ENCODE measurements around the gene METTL15.

METTL15 gene

DNA sequence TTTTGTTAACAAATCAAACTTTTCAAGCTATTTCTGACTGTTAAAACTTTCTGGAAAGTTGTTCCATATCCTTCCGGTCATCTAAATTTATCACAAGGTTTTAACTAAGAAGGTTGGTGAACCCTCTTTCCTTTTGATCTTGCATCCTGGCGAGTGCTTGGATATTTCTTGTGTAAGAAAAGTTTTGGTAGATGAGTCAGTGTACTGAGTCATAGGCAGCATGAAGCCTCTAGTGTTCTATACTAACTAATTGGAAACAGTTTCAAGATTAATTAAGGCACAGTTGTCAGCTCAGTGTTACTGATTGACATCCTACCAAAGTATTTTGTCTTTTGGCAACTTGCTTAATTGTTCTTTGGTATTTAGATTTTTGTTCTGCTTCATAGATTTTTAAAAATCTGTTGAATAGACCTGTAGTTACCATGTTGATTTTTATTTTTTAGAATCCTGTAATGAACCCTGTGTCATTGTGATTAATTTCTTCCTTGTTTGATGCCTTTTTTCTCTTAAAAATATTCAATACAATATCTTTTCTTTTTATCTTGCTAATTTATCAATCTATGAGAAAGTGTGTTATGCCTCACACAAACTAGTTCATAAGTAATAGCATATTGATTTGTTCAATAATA is 38.0 kb downstream of the METTL15 start:
- Histone ChIP-seq H3K14ac (ENCODE audit: low read length) (no peak overlapping the region), H4K91ac (ENCODE audit: low read depth, low read length, poor library complexity) (no peak overlapping the region), H3K27ac (replicated peaks; ENCODE audit: low read length) (no peak overlapping the region), H2BK15ac (ENCODE audit: low read length) (no peak overlapping the region), H4K8ac (ENCODE audit: low read depth, low read length) (no peak overlapping the region), H3K18ac (ENCODE audit: low read length) (no peak overlapping the region), H3K9me3 (replicated peaks in 1 of 2; ENCODE audit: control insufficient read depth in 2 of 2, insufficient read depth in 1 of 2, low read depth in 1 of 2, low read length in 2 of 2) (no peaks in the 10 kb centered on the region), H2AK5ac (ENCODE audit: low read depth, low read length) (no peak overlapping the region), H3K79me1 (ENCODE audit: low read depth, low read length) (no peaks in the 10 kb centered on the region), H3K23ac (ENCODE audit: low read depth, low read length, poor library complexity) (no peak overlapping the region), H2BK12ac (ENCODE audit: low read length) (no peak overlapping the region), H2BK5ac (ENCODE audit: low read length) (no peak overlapping the region), H2AFZ (ENCODE audit: low read length) (no peak overlapping the region), H3K9ac (ENCODE audit: low read depth, low read length, poor library complexity) (no peak overlapping the region), H2BK120ac (ENCODE audit: low read depth, low read length) (no peak overlapping the region), H3K4me1 (ENCODE audit: control insufficient read depth in 2 of 2, insufficient read depth in 1 of 2, low read depth in 1 of 2, low read length in 2 of 2) (peaks cover 2 to 3% of the 10 kb centered on the region in 2 donors), H3K4me3 (ENCODE audit: low read length in 2 of 2) (no peak overlapping the region), H3K36me3 (replicated peaks in 1 of 2; ENCODE audit: control insufficient read depth in 2 of 2, insufficient read depth in 2 of 2, low read length in 2 of 2) (no peaks in the 10 kb centered on the region), H3K27me3 (ENCODE audit: control insufficient read depth in 3 of 3, insufficient read depth in 3 of 3, low read depth in 1 of 3, low read length in 3 of 3) (no peaks in the 10 kb centered on the region), H3K4me2 (ENCODE audit: insufficient read depth, low read length, poor library complexity, severe bottlenecking) (no peak overlapping the region), H3K4ac (ENCODE audit: low read length) (no peak overlapping the region)
- peak; percentile 14 for DNase-seq (ENCODE audit: low spot score)
- no CpG with 5 or more reads among the region's 2 CpGs for WGBS, 2 donors (ENCODE audit: extremely low coverage in 2 of 2, insufficient read length in 2 of 2, insufficient replicate concordance in 1 of 2)

DNA sequence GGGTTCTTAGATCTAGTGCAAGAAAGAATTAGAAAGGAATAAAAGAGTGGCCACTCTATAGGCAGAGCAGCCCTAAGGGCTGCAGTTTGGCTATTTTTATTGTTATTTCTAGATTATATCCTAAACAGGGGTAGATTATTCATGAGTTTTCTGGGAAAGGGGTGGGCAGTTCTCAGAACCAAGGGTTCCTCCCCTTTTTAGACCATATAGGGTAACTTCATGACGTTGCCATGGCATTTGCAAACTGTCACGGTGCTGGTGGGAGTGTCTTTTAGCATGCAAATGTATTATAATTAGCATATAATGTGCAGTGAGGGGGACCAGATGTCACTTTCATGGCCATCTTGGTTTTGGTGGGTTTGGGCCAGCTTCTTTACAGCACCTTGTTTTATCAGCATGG is 44.6 kb downstream of the METTL15 start:
- Histone ChIP-seq H2AFZ (ENCODE audit: low read length) (no peak overlapping the region), H3K79me1 (ENCODE audit: low read depth, low read length) (no peaks in the 10 kb centered on the region), H2BK12ac (ENCODE audit: low read length) (no peak overlapping the region), H3K27ac (replicated peaks; ENCODE audit: low read length) (no peak overlapping the region), H3K4ac (ENCODE audit: low read length) (no peak overlapping the region), H3K9ac (ENCODE audit: low read depth, low read length, poor library complexity) (no peak overlapping the region), H3K4me2 (ENCODE audit: insufficient read depth, low read length, poor library complexity, severe bottlenecking) (no peak overlapping the region), H3K18ac (ENCODE audit: low read length) (no peak overlapping the region), H4K8ac (ENCODE audit: low read depth, low read length) (no peak overlapping the region), H3K14ac (ENCODE audit: low read length) (no peak overlapping the region), H3K23ac (ENCODE audit: low read depth, low read length, poor library complexity) (no peak overlapping the region), H4K91ac (ENCODE audit: low read depth, low read length, poor library complexity) (no peak overlapping the region), H2AK5ac (ENCODE audit: low read depth, low read length) (no peak overlapping the region), H3K27me3 (ENCODE audit: control insufficient read depth in 3 of 3, insufficient read depth in 3 of 3, low read depth in 1 of 3, low read length in 3 of 3) (no peaks in the 10 kb centered on the region), H3K9me3 (replicated peaks in 1 of 2; ENCODE audit: control insufficient read depth in 2 of 2, insufficient read depth in 1 of 2, low read depth in 1 of 2, low read length in 2 of 2) (no peaks in the 10 kb centered on the region), H2BK120ac (ENCODE audit: low read depth, low read length) (no peak overlapping the region), H3K4me3 (ENCODE audit: low read length in 2 of 2) (no peak overlapping the region), H3K4me1 (ENCODE audit: control insufficient read depth in 2 of 2, insufficient read depth in 1 of 2, low read depth in 1 of 2, low read length in 2 of 2) (no peaks in the 10 kb centered on the region), H2BK5ac (ENCODE audit: low read length) (no peak overlapping the region), H3K36me3 (replicated peaks in 1 of 2; ENCODE audit: control insufficient read depth in 2 of 2, insufficient read depth in 2 of 2, low read length in 2 of 2) (peaks cover 6 to 17% of the 10 kb centered on the region in 2 donors), H2BK15ac (ENCODE audit: low read length) (no peak overlapping the region)
- WGBS, 2 donors (ENCODE audit: extremely low coverage in 2 of 2, insufficient read length in 2 of 2, insufficient replicate concordance in 1 of 2): no CpG with 5 or more reads among the region's 2 CpGs
- no peak for DNase-seq (ENCODE audit: low spot score)

DNA sequence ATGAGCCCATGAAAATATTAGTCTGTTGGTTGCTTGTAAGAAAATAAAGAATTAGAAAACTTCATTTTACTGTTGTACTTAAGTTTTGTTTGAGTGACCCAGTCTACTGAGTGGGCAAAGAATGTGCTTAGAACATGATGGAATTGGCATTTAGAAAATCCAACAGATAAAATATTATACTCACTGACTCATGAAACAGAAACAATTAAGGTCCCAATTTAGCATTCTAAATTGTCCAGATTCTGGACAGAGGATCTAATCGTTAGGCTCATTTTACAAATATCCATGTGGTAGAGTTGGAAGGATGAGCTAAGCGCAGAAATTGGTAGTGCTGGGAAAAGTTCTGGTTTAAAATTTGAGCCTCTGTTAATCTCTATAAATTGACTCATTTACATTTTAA is 45.4 kb downstream of the METTL15 start:
- H4K91ac ChIP-seq (ENCODE audit: low read depth, low read length, poor library complexity): no peak overlapping the region
- H3K36me3 ChIP-seq (replicated peaks in 1 of 2; ENCODE audit: control insufficient read depth in 2 of 2, insufficient read depth in 2 of 2, low read length in 2 of 2): peaks cover 11 to 25% of the 10 kb centered on the region in 2 donors
- no peak overlapping the region for H3K27ac ChIP-seq (replicated peaks; ENCODE audit: low read length)
- H2BK120ac ChIP-seq (ENCODE audit: low read depth, low read length): no peak overlapping the region
- no peak overlapping the region for H3K23ac ChIP-seq (ENCODE audit: low read depth, low read length, poor library complexity)
- no peak overlapping the region for H3K9ac ChIP-seq (ENCODE audit: low read depth, low read length, poor library complexity)
- H2AK5ac ChIP-seq (ENCODE audit: low read depth, low read length): no peak overlapping the region
- no peaks in the 10 kb centered on the region for H3K79me1 ChIP-seq (ENCODE audit: low read depth, low read length)
- H3K4me3 ChIP-seq (ENCODE audit: low read length in 2 of 2): no peak overlapping the region
- no peak for DNase-seq (ENCODE audit: low spot score)
- H3K27me3 ChIP-seq (ENCODE audit: control insufficient read depth in 3 of 3, insufficient read depth in 3 of 3, low read depth in 1 of 3, low read length in 3 of 3): no peaks in the 10 kb centered on the region
- no CpG with 5 or more reads among the region's 2 CpGs for WGBS, 2 donors (ENCODE audit: extremely low coverage in 2 of 2, insufficient read length in 2 of 2, insufficient replicate concordance in 1 of 2)
- no peak overlapping the region for H2AFZ ChIP-seq (ENCODE audit: low read length)
- no peak overlapping the region for H3K4ac ChIP-seq (ENCODE audit: low read length)
- H2BK12ac ChIP-seq (ENCODE audit: low read length): no peak overlapping the region
- no peaks in the 10 kb centered on the region for H3K4me1 ChIP-seq (ENCODE audit: control insufficient read depth in 2 of 2, insufficient read depth in 1 of 2, low read depth in 1 of 2, low read length in 2 of 2)
- no peaks in the 10 kb centered on the region for H3K9me3 ChIP-seq (replicated peaks in 1 of 2; ENCODE audit: control insufficient read depth in 2 of 2, insufficient read depth in 1 of 2, low read depth in 1 of 2, low read length in 2 of 2)
- no peak overlapping the region for H3K18ac ChIP-seq (ENCODE audit: low read length)
- no peak overlapping the region for H3K4me2 ChIP-seq (ENCODE audit: insufficient read depth, low read length, poor library complexity, severe bottlenecking)
- H4K8ac ChIP-seq (ENCODE audit: low read depth, low read length): no peak overlapping the region
- no peak overlapping the region for H3K14ac ChIP-seq (ENCODE audit: low read length)
- no peak overlapping the region for H2BK15ac ChIP-seq (ENCODE audit: low read length)
- H2BK5ac ChIP-seq (ENCODE audit: low read length): no peak overlapping the region

GRCh38 chr11:28168718-28169117 is 60.5 kb downstream of the METTL15 start:
- no CpG with 5 or more reads among the region's 2 CpGs for WGBS, 2 donors (ENCODE audit: extremely low coverage in 2 of 2, insufficient read length in 2 of 2, insufficient replicate concordance in 1 of 2)
- Histone ChIP-seq H2AK5ac (ENCODE audit: low read depth, low read length) (no peak overlapping the region), H3K23ac (ENCODE audit: low read depth, low read length, poor library complexity) (no peak overlapping the region), H3K9me3 (replicated peaks in 1 of 2; ENCODE audit: control insufficient read depth in 2 of 2, insufficient read depth in 1 of 2, low read depth in 1 of 2, low read length in 2 of 2) (peaks cover 0 to 11% of the 10 kb centered on the region in 2 donors), H3K36me3 (replicated peaks in 1 of 2; ENCODE audit: control insufficient read depth in 2 of 2, insufficient read depth in 2 of 2, low read length in 2 of 2) (peaks cover 0 to 10% of the 10 kb centered on the region in 2 donors), H3K18ac (ENCODE audit: low read length) (no peak overlapping the region), H4K8ac (ENCODE audit: low read depth, low read length) (no peak overlapping the region), H4K91ac (ENCODE audit: low read depth, low read length, poor library complexity) (no peak overlapping the region), H2BK15ac (ENCODE audit: low read length) (no peak overlapping the region), H3K27me3 (ENCODE audit: control insufficient read depth in 3 of 3, insufficient read depth in 3 of 3, low read depth in 1 of 3, low read length in 3 of 3) (no peaks in the 10 kb centered on the region), H3K4ac (ENCODE audit: low read length) (no peak overlapping the region), H2BK120ac (ENCODE audit: low read depth, low read length) (no peak overlapping the region), H2BK5ac (ENCODE audit: low read length) (no peak overlapping the region), H2BK12ac (ENCODE audit: low read length) (no peak overlapping the region), H3K4me3 (ENCODE audit: low read length in 2 of 2) (no peak overlapping the region), H3K4me2 (ENCODE audit: insufficient read depth, low read length, poor library complexity, severe bottlenecking) (no peak overlapping the region), H3K4me1 (ENCODE audit: control insufficient read depth in 2 of 2, insufficient read depth in 1 of 2, low read depth in 1 of 2, low read length in 2 of 2) (peaks cover 0 to 5% of the 10 kb centered on the region in 2 donors), H2AFZ (ENCODE audit: low read length) (no peak overlapping the region), H3K27ac (replicated peaks; ENCODE audit: low read length) (no peak overlapping the region), H3K79me1 (ENCODE audit: low read depth, low read length) (no peaks in the 10 kb centered on the region), H3K14ac (ENCODE audit: low read length) (no peak overlapping the region), H3K9ac (ENCODE audit: low read depth, low read length, poor library complexity) (no peak overlapping the region)
- DNase-seq (ENCODE audit: low spot score): no peak
